ENCODE measurements around the gene C1orf56.

DNA sequence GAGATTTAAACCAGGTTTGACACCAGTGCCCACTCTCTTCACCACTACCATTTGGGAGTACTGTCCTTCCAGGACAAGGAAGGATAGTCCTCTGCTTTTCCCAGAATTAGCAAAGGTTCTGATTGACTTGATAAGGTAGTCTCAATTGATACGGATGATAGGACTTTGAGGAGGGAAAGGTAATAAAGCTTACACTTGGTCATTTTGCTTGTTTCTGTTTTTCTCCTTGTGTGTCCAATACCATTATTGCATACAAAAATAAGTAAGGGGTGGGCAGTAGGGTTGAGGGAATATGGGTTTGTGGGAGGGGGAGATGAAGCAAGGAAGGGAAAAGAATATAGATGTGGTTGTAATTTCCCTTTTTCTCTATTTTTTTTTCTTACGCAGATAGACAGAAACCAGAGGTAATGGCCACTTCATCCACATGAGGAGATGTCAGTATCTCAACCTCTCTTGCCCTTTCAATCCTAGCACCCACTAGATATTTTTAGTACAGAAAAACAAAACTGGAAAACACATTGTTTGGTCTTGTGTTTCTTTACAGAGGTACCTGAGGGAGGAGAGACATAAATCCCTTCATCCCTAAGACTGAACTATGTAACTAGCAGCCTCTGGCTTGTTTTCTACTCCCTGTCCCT, 2.6 kb downstream of the C1orf56 start:
- TF ChIP-seq, protein P1, sequence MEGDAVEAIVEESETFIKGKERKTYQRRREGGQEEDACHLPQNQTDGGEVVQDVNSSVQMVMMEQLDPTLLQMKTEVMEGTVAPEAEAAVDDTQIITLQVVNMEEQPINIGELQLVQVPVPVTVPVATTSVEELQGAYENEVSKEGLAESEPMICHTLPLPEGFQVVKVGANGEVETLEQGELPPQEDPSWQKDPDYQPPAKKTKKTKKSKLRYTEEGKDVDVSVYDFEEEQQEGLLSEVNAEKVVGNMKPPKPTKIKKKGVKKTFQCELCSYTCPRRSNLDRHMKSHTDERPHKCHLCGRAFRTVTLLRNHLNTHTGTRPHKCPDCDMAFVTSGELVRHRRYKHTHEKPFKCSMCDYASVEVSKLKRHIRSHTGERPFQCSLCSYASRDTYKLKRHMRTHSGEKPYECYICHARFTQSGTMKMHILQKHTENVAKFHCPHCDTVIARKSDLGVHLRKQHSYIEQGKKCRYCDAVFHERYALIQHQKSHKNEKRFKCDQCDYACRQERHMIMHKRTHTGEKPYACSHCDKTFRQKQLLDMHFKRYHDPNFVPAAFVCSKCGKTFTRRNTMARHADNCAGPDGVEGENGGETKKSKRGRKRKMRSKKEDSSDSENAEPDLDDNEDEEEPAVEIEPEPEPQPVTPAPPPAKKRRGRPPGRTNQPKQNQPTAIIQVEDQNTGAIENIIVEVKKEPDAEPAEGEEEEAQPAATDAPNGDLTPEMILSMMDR (IDR thresholded peaks at IDR 0.05), result no peak
- TF ChIP-seq POLR2A (IDR thresholded peaks at IDR 0.05), result no peak

Measured in vagina (tissue), 2 donors.